ENCODE data around the gene SELENOO. TPM values are rescaled to one million over a fixed set of nuclear protein-coding genes. Genes with fewer than 3 reads are reported as not detected.

SELENOO gene
- total RNA-seq, 1 experiment from 2014 or later, result 29.6 TPM

DNA sequence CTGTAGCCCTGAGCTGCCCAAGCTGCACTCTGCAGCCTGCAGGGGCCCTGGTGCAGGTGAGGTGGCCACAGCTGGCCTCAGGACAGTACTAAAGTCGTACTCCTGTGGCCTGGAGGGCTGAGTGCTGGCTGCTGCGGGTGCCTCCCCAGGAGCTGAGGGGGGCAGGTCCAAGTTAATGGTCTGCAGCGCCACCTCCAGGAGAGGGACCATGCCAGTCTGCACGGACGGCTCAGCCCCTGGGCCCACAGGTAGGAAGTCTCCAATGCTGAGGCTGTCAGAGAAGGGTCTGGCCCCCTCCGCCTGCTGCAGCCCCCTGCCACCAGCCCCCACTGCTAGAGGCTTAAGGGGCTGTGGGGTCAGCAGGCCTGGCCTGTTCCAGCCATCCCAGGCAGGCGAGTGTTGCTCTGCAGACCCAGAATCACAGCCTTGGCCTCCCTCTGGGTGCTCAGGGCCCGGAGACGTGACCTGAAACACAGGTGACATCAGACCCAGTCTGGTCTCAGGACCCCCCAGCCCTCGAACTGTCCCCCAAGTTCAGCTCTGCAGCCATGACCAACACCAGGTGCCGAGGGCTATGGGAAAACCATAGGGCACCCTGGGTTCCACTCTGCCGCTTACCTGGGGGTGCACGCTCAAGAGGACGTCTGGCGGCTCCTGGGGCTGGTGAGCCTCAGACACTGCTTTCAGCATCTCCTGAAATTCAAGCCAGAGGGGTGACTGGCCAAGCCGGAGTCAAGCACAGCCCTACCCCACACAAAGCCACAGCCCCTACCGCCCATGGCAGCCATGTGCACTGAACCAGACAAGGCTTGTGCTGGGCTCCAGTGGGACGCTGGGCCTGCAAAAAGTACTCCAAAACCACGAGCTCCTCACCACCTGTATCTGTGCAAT is 20.8 kb downstream of the SELENOO start:
- ATAC-seq, result no peak
- no peak for DNase-seq (ENCODE audit: low read depth, low spot score)
- intact Hi-C loops (cut with micrococcal nuclease), result no loop called here
- Histone ChIP-seq H3K27me3 (ENCODE audit: insufficient read depth, low read length) (no peaks in the 10 kb centered on the region), H3K9ac (ENCODE audit: low read length) (no peak overlapping the region), H2AFZ (ENCODE audit: low read depth, low read length, poor library complexity, severe bottlenecking) (no peak overlapping the region), H3K36me3 (ENCODE audit: control insufficient read depth in 1 of 2, insufficient read depth in 2 of 2, low read length in 2 of 2) (peaks cover 26 to 46% of the 10 kb centered on the region in 2 experiments; a peak in 3 of 4 replicates), H3K27ac (ENCODE audit: low read depth, low read length) (no peak overlapping the region; the same call in 1 of the 2 replicates), H4K20me1 (ENCODE audit: insufficient read depth) (no peaks in the 10 kb centered on the region), H3K79me2 (ENCODE audit: insufficient read depth, low read length) (no peaks in the 10 kb centered on the region), H3K4me1 (ENCODE audit: control insufficient read depth in 1 of 2, insufficient read depth in 2 of 2, low read length in 2 of 2) (peaks cover 0 to 8% of the 10 kb centered on the region in 2 experiments; a peak in 3 of 4 replicates), H3K9me2 (ENCODE audit: insufficient read depth) (no peaks in the 10 kb centered on the region), H3K9me3 (ENCODE audit: control insufficient read depth in 1 of 2, insufficient read depth in 1 of 2, low read depth in 1 of 2, low read length in 2 of 2) (no peaks in the 10 kb centered on the region), H3K4me3 (replicated peaks in 1 of 2; ENCODE audit: low read depth in 1 of 2, low read length in 2 of 2) (no peak overlapping the region), H3K4me2 (ENCODE audit: low read length) (no peak overlapping the region)
- CTCF ChIA-PET, result no interaction called here
- TF ChIP-seq, protein P1, sequence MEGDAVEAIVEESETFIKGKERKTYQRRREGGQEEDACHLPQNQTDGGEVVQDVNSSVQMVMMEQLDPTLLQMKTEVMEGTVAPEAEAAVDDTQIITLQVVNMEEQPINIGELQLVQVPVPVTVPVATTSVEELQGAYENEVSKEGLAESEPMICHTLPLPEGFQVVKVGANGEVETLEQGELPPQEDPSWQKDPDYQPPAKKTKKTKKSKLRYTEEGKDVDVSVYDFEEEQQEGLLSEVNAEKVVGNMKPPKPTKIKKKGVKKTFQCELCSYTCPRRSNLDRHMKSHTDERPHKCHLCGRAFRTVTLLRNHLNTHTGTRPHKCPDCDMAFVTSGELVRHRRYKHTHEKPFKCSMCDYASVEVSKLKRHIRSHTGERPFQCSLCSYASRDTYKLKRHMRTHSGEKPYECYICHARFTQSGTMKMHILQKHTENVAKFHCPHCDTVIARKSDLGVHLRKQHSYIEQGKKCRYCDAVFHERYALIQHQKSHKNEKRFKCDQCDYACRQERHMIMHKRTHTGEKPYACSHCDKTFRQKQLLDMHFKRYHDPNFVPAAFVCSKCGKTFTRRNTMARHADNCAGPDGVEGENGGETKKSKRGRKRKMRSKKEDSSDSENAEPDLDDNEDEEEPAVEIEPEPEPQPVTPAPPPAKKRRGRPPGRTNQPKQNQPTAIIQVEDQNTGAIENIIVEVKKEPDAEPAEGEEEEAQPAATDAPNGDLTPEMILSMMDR (IDR thresholded peaks at IDR 0.05 in 2 of 3, conservative IDR thresholded peaks at IDR 0.05 in 1 of 3; ENCODE audit: borderline replicate concordance in 1 of 3, insufficient read depth in 1 of 3, low read depth in 2 of 3, low read length in 2 of 3), result peak in 1 of 3 experiments; percentile 25; a peak in 1 of 6 replicates
- no peak for TF ChIP-seq EZH2phosphoT487 (IDR thresholded peaks at IDR 0.05; ENCODE audit: borderline replicate concordance)
- TF ChIP-seq, protein P2, sequence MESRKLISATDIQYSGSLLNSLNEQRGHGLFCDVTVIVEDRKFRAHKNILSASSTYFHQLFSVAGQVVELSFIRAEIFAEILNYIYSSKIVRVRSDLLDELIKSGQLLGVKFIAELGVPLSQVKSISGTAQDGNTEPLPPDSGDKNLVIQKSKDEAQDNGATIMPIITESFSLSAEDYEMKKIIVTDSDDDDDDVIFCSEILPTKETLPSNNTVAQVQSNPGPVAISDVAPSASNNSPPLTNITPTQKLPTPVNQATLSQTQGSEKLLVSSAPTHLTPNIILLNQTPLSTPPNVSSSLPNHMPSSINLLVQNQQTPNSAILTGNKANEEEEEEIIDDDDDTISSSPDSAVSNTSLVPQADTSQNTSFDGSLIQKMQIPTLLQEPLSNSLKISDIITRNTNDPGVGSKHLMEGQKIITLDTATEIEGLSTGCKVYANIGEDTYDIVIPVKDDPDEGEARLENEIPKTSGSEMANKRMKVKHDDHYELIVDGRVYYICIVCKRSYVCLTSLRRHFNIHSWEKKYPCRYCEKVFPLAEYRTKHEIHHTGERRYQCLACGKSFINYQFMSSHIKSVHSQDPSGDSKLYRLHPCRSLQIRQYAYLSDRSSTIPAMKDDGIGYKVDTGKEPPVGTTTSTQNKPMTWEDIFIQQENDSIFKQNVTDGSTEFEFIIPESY (IDR thresholded peaks at IDR 0.05; ENCODE audit: extremely low read depth, insufficient replicate concordance, low read length), result no peak
- POLR2A ChIA-PET, result no interaction called here
- RAD21 ChIA-PET (ENCODE audit: low non-redundant PET in 1 of 2, low total read pairs in 2 of 2, uncharacterized antibody in 2 of 2, unreplicated experiment in 2 of 2), result no interaction called here
- no TSS peak for BruUV-seq (replicated peaks)

Data from HCT116 (cell line).